HG03575 (cell line): ENCODE measurements around the gene PLEKHH3.
"Not testable (repeated sequence)": the region's sequence is repeated elsewhere in the genome, so short reads cannot be mapped to it uniquely, and the experiment has no call there.

Experiments used
- ATAC-seq: cut with Tn5 transposase; IDR thresholded peaks from one replicate; pipeline ENCODE4 v1.9.1; 2021; ENCODE audit not compliant: unreplicated experiment, insufficient number of reproducible peaks, low FRiP score; ENCODE audit errors: extremely low read depth

PLEKHH3 gene

GRCh38 chr17:42673885-42674754 lies 2.7 kb downstream of the PLEKHH3 start:
- no peak for ATAC-seq

DNA sequence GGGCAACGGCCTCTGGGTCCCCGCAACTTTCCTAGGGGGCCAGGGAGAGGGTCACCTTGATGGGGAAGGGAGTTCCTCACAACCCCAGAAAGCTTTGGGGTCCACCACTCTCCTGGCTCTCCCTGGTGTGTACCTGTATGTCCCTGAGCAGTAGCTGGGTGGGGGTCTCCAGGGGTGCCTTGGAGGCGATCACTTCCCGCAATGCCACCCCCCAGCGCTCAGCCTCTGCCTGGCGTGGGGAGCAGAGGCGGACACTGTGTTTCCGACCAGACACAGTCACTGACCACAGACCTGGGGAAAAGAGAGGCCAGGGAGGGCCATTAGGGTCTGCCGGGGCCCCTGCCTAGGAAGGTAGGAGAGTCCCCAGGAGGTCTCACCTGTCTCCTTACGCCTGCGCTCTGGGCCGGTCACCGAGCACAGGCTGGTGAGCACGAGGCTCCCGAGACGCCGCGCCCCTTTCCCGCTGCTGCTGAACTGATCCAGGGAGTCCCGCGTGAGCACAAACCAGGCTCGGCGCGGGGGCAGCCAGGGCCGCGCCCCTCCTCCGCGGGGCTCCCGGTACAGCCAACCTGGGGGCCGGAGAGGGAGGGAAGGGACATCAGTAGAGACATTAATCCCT lies 3.4 kb downstream of the PLEKHH3 start:
- no peak for ATAC-seq

DNA sequence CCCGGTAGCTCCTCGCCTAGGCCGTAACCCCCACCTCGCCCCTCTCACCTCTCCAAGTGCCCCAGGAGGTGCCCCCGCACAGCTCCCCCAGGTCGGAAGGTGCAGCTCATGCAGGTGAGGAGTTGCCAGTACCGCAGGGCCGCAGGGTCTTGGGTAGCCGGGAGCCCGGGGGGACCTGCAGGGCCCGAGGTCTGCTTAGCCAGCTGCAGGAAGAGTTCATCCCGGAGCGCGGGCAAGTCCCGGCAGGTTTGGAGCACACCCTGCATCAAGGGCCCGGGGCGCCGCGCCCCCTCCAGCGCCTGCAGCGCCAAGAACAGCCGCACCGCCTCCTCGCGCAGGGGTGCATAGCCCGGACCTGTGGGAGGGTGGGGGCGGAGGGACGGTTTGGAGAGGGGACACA lies 4.8 kb downstream of the PLEKHH3 start:
- ATAC-seq, result no peak

GRCh38 chr17:42670789-42671657 lies 5.8 kb downstream of the PLEKHH3 start:
- ATAC-seq, result no peak

- ATAC-seq, result no peak
Measured at GRCh38 chr17:42669977-42670788, 6.6 kb downstream of the PLEKHH3 start.

GRCh38 chr17:42669705-42669976 lies 7.2 kb downstream of the PLEKHH3 start:
- ATAC-seq, result no peak

- ATAC-seq, result no peak
Measured at GRCh38 chr17:42667088-42667951, 9.5 kb downstream of the PLEKHH3 start.

DNA sequence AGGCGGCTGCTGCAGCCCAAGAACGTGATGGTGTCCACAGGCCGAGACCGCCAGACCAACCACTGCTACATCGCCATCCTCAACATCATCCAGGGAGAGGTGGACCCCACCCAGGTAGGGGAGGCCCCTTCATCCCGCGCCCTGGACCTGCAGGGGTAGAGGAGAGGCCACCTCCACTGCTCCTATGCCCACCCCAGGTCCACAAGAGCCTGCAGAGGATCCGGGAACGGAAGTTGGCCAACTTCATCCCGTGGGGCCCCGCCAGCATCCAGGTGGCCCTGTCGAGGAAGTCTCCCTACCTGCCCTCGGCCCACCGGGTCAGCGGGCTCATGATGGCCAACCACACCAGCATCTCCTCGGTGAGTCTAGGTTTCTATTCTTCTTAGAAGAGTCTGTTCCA lies 10.7 kb downstream of the PLEKHH3 start:
- not testable (repeated sequence) for ATAC-seq

DNA sequence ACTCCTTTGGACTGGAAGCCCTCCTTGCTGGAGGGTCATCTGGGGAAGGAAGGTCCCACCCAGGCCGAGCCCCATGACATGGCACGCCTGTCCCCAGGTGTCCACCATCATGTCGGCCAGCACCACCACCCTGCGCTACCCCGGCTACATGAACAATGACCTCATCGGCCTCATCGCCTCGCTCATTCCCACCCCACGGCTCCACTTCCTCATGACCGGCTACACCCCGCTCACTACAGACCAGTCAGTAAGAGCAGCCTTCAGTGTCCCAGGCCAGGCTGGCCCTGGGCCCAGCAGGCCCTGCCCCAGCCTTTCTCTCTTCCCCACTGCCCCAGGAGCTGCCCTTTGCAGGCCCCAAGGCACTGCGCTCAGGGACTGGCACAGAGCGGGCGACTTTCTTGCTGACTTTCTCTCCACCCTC lies 11.2 kb downstream of the PLEKHH3 start:
- ATAC-seq, result no peak

DNA sequence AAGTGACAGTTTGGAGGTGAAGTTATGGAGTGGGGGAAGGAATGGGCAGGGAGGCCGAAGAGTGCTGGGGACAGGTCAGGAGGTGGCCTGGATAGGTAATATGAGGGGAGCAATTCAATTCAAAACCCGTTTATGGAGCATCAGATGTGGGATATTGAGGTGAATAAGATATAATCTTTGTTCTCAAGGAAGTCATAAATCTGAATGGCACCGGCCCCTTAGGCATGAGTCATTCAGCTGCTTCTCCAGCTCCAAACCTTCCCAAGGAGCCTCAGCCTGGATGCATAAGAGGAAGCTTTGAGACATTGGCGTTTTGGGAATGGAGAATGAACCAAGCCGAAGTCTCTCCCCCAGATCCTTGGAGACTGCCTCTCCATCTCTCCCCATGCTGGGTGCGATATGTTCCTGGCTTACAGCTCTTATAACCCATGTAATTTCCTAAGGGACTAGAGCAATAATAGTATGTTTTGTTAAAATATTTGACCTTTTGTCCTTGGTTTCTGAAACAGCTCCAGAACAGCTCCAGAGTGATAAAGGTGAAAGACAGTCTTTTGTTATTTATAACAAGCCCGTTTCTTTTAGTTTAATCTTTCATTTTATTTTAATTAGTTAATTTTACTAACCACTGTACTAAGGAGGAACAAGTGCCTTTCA lies 16.0 kb downstream of the PLEKHH3 start:
- ATAC-seq, result no peak

GRCh38 chr17:42659932-42660274 lies 16.9 kb downstream of the PLEKHH3 start:
- not testable (repeated sequence) for ATAC-seq

GRCh38 chr17:42659079-42659931 lies 17.5 kb downstream of the PLEKHH3 start, which contains the start of gene TUBG2:
Gene TUBG2 (plus strand): TSS chr17:42659284. CDS start chr17:42659504, 220 bp downstream.
- ATAC-seq, result no peak

- ATAC-seq, result no peak
Measured at GRCh38 chr17:42657824-42658588, 18.8 kb downstream of the PLEKHH3 start.

DNA sequence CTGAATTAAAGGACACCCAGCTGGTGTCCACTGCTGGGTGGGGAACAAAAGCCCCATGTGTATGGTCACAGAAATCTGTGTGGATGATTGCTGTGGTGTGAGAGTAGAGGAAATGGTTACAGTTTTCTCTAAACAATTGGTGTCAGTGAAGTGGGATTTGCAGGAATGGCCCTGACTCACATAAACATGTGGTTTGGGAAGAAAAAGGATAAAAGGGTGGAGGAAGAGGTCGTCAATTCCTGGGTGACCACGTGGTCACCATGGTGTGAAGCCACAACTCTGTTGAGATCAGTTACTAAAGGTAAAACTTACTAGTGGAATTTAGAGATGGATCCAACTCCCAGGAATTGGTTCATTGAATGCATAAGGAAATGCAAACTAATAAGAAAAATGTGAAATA lies 21.3 kb downstream of the PLEKHH3 start:
- ATAC-seq, result no peak

DNA sequence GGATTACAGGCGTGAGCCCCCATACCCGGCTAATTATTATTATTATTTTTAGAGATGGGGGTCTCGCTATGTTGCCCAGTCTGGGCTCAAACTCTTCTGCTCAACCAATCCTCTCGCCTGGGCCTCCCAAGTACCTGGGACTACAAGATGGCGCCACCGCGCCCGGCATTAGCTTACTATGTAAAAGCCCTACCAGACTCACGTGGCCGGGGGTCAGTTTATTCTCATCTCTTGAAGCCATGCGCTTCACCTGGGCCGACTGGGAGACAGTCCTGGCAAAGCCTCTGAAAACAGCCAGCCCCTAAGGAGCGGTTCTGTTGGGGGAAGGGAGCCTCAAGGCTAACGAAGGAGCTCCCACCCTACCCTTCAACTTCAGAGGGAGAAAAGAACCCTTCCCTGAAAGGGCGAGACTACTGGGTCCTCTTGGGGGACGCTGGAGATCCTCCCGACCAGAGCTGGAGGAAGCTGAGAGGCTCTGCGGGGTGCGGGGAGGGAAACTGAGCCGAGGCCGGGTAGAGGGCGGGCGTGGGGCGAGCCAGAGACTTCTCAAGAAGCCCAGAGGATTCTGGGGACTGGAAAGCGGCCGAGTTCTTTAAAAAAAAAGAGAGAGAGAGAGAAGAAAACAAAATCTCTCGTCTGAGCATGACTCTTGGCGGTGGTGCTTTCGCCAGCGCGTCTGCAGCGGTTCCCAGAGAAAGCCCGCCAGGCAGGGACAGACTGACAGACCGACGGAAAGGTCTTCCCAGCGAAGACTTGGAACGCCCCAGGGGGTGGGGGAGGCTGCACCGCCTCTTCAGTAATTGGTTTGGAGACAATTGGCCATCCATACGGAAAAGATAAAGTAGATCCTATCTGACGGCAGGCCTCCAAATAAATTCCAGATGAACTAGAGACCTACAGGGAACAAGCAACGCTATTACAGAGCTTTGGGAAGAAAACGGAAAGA lies 23.3 kb downstream of the PLEKHH3 start:
- no peak for ATAC-seq
